K562 (cell line): ENCODE results near the gene IRAK2. TPM values are rescaled to one million over a fixed set of nuclear protein-coding genes. Genes with fewer than 3 reads are reported as not detected.
A peak's percentile ranks its signal among the peaks of the same experiment; 100 is the strongest.

ENCODE experiments used
- AFF1 ChIP-seq, 2 experiments: fragments of 450-650 bp; IDR thresholded peaks; 2 replicates each; pipeline ENCODE4 v1.6.1; 2018; ENCODE audit warnings: mild to moderate bottlenecking in 2 of 2, low read depth in 1 of 2; ENCODE audit not compliant: partially characterized antibody in 2 of 2
- GTF2E2 ChIP-seq: fragments of 200-800 bp; sonication (Bioruptor generic); IDR thresholded peaks from 2 replicates; pipeline ENCODE4 v1.6.1; 2016; ENCODE audit warnings: missing genetic modification characterization, missing compliant biosample characterization
- HEY1 ChIP-seq: fragments of 250-450 bp; sonication (Bioruptor Pico); IDR thresholded peaks from 2 replicates; pipeline ENCODE4 v1.5.0; 2020; ENCODE audit warnings: mild to moderate bottlenecking, moderate library complexity, borderline replicate concordance
- NCOR1 ChIP-seq: fragments of 450-650 bp; IDR thresholded peaks from 2 replicates; pipeline ENCODE4 v1.6.1; 2016; ENCODE audit warnings: mild to moderate bottlenecking, moderate library complexity
- PCBP1 ChIP-seq: fragments of 200-400 bp; formaldehyde crosslinking; IDR thresholded peaks from 2 replicates; pipeline ENCODE4 v1.6.1; 2018; ENCODE audit warnings: mild to moderate bottlenecking, low read depth, low read length; ENCODE audit not compliant: poor library complexity, severe bottlenecking
- POU5F1 ChIP-seq: fragments of 150-350 bp; IDR thresholded peaks from 2 replicates; pipeline ENCODE4 v1.6.1; 2014; ENCODE audit warnings: borderline replicate concordance, low read length, low read depth, mild to moderate bottlenecking; ENCODE audit not compliant: partially characterized antibody
- PREB ChIP-seq: sonication (generic); formaldehyde crosslinking; IDR thresholded peaks from 2 replicates; pipeline ENCODE4 v1.8.1; 2023; ENCODE audit warnings: mild to moderate bottlenecking, missing genetic modification reagents
- SAP30 ChIP-seq: fragments of 200-600 bp; sonication (generic); IDR thresholded peaks from 2 replicates; pipeline ENCODE4 v1.6.1; 2012; ENCODE audit warnings: borderline replicate concordance, low read depth, mild to moderate bottlenecking, moderate library complexity, low read length, control low read depth, inconsistent platforms; ENCODE audit not compliant: insufficient read depth, poor library complexity, severe bottlenecking
- SMAD4 ChIP-seq: fragments of 250-450 bp; sonication (Bioruptor Pico); conservative IDR thresholded peaks from 2 replicates; pipeline ENCODE4 v1.8.0; 2021; ENCODE audit warnings: inconsistent platforms, mild to moderate bottlenecking, moderate library complexity
- SRF ChIP-seq, 2 experiments: fragments of 250-450, 450-650 bp in 1 of 2; sonication (Bioruptor Pico) in 1 of 2; sonication (generic) in 1 of 2; formaldehyde crosslinking; IDR thresholded peaks; 2 replicates each; pipeline versions ENCODE4 v1.5.0 to v1.5.1; 2020 to 2022; ENCODE audit warnings: mild to moderate bottlenecking in 1 of 2, missing genetic modification reagents in 1 of 2
- ZBTB8A ChIP-seq: fragments of 450-650 bp; IDR thresholded peaks from 2 replicates; pipeline ENCODE4 v1.6.1; 2018; ENCODE audit warnings: mild to moderate bottlenecking, moderate library complexity; ENCODE audit not compliant: partially characterized antibody
- ZNF584 ChIP-seq: fragments of 200-800 bp; sonication (Bioruptor generic); IDR thresholded peaks from 2 replicates; pipeline ENCODE4 v1.6.1; 2016; ENCODE audit warnings: low read depth, mild to moderate bottlenecking, missing genetic modification characterization, missing compliant biosample characterization
- polyA plus RNA-seq, 8 experiments: library from polyadenylated mRNA; depleted of rRNA in 4 of 8; stranded (reverse) in 5 of 8; unstranded in 3 of 8; fragments of >200 nt; fragmentation: Nextera tagmentation in 2 of 8; fragmentation: Illumina TruSeq in 1 of 8; extraction: Ambion mirVana in 2 of 8; extraction: Trizol in 1 of 8; gene quantifications; 2 replicates each; pipeline versions ENCODE4 v1.2.1 to v1.2.3, GENCODE V29; 2011 to 2014; ENCODE audit warnings: inconsistent platforms in 1 of 8, missing spikeins in 1 of 8
- total RNA-seq, 7 experiments: library from RNA; depleted of rRNA in 6 of 7; stranded (reverse); fragments of >200 nt in 6 of 7; fragmentation: Illumina TruSeq in 2 of 7; extraction: Trizol in 2 of 7; gene quantifications; 2 replicates each; pipeline versions ENCODE4 v1.2.1 to v1.2.3, GENCODE V29; 2011 to 2021; ENCODE audit warnings: low replicate concordance in 1 of 7
- TF ChIP-seq, protein P1 (sequence below): fragments of 450-650 bp; IDR thresholded peaks from 2 replicates; pipeline ENCODE4 v1.6.1; 2017; ENCODE audit warnings: mild to moderate bottlenecking, moderate library complexity
- TF ChIP-seq, protein P2 (sequence below): fragments of 450-650 bp; formaldehyde crosslinking; IDR thresholded peaks from 2 replicates; pipeline ENCODE4 v1.4.0; 2020; ENCODE audit warnings: mild to moderate bottlenecking, moderate library complexity
- TF ChIP-seq, protein P3 (sequence below): fragments of 450-650 bp; formaldehyde crosslinking; IDR thresholded peaks from 2 replicates; pipeline ENCODE4 v1.4.0; 2020; ENCODE audit warnings: mild to moderate bottlenecking, moderate library complexity

The IRAK2 gene
- total and polyA plus RNA-seq, 9 of the 15 experiments (the other 6 are each of a cell fraction or from before 2014, with no cell fraction given): 0.42 to 4.4 (median 2.7) TPM

DNA sequence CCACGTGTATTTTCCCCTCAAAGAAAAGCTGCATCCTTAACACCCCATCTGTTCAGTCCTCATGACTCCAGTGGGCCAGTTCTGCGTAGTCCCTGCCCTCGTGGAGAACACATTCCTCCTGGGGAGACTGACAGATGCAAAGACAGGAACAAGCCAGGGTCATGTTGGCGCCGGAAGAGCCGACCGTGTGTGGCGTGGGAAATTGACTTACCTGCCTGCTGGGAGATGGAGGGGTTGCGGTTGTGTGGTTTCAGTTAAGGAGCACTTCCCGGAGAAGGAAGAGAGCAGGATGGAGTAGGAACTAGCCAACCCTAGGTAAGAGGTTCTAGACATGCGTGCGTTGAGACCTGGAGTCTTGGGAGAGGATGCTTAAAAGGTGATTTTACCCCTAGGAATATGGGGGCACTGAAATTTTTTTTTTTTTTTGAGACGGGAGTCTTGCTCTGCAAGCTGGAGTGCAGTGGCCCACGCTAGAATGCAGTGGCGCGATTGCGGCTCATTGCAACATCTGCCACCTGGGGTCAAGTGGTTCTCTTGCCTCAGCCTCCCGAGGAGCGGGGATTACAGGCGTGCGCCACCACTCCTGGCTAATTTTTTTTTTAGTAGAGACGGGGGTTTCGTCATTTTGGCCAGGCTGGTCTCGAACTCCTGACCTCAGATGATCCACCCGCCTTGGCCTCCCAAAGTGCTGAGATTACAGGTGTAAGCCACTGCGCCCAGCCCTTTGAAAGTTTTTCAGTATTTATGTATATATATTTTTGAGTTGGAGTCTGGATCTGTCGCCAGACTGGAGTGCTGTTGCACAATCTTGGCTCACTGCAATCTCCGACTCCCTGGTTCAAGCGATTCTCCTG is 21.8 kb upstream of the IRAK2 start (continued):
- TF ChIP-seq HEY1 (CRISPR knock-in tag) (no peak), PREB (CRISPR knock-in tag) (no peak), SAP30 (peak; percentile 40), AFF1 (IDR thresholded peaks at IDR 0.05; ENCODE audit: low read depth in 1 of 2, partially characterized antibody in 2 of 2) (peak; percentile 67 to 74), NCOR1 (no peak), GTF2E2 (tag) (no peak), PCBP1 (no peak), SRF (CRISPR knock-in tag; IDR thresholded peaks at IDR 0.05) (no peak), POU5F1 (no peak), ZNF584 (CRISPR knock-in tag) (no peak), SMAD4 (peak; percentile 74), ZBTB8A (no peak)
- TF ChIP-seq, protein P1, sequence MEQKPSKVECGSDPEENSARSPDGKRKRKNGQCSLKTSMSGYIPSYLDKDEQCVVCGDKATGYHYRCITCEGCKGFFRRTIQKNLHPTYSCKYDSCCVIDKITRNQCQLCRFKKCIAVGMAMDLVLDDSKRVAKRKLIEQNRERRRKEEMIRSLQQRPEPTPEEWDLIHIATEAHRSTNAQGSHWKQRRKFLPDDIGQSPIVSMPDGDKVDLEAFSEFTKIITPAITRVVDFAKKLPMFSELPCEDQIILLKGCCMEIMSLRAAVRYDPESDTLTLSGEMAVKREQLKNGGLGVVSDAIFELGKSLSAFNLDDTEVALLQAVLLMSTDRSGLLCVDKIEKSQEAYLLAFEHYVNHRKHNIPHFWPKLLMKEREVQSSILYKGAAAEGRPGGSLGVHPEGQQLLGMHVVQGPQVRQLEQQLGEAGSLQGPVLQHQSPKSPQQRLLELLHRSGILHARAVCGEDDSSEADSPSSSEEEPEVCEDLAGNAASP: no peak
- TF ChIP-seq, protein P2, sequence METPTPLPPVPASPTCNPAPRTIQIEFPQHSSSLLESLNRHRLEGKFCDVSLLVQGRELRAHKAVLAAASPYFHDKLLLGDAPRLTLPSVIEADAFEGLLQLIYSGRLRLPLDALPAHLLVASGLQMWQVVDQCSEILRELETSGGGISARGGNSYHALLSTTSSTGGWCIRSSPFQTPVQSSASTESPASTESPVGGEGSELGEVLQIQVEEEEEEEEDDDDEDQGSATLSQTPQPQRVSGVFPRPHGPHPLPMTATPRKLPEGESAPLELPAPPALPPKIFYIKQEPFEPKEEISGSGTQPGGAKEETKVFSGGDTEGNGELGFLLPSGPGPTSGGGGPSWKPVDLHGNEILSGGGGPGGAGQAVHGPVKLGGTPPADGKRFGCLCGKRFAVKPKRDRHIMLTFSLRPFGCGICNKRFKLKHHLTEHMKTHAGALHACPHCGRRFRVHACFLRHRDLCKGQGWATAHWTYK (CRISPR knock-in tag): 0 out of 2 replicates have a peak, but pooled peaks have one; percentile 10
- TF ChIP-seq, protein P3, sequence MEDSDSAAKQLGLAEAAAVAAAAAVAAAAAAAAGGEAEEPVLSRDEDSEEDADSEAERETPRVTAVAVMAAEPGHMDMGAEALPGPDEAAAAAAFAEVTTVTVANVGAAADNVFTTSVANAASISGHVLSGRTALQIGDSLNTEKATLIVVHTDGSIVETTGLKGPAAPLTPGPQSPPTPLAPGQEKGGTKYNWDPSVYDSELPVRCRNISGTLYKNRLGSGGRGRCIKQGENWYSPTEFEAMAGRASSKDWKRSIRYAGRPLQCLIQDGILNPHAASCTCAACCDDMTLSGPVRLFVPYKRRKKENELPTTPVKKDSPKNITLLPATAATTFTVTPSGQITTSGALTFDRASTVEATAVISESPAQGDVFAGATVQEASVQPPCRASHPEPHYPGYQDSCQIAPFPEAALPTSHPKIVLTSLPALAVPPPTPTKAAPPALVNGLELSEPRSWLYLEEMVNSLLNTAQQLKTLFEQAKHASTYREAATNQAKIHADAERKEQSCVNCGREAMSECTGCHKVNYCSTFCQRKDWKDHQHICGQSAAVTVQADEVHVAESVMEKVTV: no peak
